ENCODE results near the gene VILL.
"Not testable (repeated sequence)": the region's sequence is repeated elsewhere in the genome, so short reads cannot be mapped to it uniquely, and the experiment has no call there.

DNA sequence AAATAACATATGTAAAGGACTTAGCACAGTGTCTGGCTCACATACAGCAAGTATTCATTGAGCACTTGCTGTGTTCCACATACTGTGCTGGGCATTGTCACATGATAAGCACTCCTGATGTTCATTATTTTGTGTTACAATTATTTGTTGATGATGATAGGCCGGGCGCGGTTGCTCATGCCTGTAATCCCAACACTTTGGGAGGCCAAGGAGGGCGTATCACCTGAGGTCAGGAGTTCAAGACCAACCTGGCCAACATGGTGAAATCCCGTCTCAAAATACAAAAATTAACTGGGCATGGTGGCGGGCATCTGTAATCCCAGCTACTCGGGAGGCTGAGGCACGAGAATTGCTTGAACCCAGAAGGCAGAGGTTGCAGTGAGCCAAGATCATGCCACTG lies 18.5 kb upstream of the VILL start:
- TF ChIP-seq, protein P1, sequence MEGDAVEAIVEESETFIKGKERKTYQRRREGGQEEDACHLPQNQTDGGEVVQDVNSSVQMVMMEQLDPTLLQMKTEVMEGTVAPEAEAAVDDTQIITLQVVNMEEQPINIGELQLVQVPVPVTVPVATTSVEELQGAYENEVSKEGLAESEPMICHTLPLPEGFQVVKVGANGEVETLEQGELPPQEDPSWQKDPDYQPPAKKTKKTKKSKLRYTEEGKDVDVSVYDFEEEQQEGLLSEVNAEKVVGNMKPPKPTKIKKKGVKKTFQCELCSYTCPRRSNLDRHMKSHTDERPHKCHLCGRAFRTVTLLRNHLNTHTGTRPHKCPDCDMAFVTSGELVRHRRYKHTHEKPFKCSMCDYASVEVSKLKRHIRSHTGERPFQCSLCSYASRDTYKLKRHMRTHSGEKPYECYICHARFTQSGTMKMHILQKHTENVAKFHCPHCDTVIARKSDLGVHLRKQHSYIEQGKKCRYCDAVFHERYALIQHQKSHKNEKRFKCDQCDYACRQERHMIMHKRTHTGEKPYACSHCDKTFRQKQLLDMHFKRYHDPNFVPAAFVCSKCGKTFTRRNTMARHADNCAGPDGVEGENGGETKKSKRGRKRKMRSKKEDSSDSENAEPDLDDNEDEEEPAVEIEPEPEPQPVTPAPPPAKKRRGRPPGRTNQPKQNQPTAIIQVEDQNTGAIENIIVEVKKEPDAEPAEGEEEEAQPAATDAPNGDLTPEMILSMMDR (conservative IDR thresholded peaks at IDR 0.05): not testable (repeated sequence)
- not testable (repeated sequence) for TF ChIP-seq ZFX (IDR thresholded peaks at IDR 0.05)
